Measurements from ENCODE around the gene MINDY3. TPM values are rescaled to one million over a fixed set of nuclear protein-coding genes. Genes with fewer than 3 reads are reported as not detected.

Gene MINDY3
- total RNA-seq, 1 donor from 2014 or later, result 15.5 TPM

- no peak for DNase-seq (ENCODE audit: low read depth)
- no peak overlapping the region for H3K4me3 ChIP-seq (ENCODE audit: low read depth, low read length)
- TF ChIP-seq CTCF (conservative IDR thresholded peaks at IDR 0.05; ENCODE audit: low read depth, low read length), result no peak
These were observed 50.9 kb downstream of the MINDY3 start for GRCh38 chr10:15809450-15809849.

- no peak for DNase-seq (ENCODE audit: low read depth)
- H3K4me3 ChIP-seq (ENCODE audit: low read depth, low read length), result no peak overlapping the region
- TF ChIP-seq CTCF (conservative IDR thresholded peaks at IDR 0.05; ENCODE audit: low read depth, low read length), result no peak
These were observed 52.0 kb downstream of the MINDY3 start for GRCh38 chr10:15808204-15808797.

GRCh38 chr10:15805395-15806058, 54.8 kb downstream of the MINDY3 start:
- H3K4me3 ChIP-seq (ENCODE audit: low read depth, low read length), result no peak overlapping the region
- no peak for DNase-seq (ENCODE audit: low read depth)
- no peak for TF ChIP-seq CTCF (conservative IDR thresholded peaks at IDR 0.05; ENCODE audit: low read depth, low read length)

- no peak for TF ChIP-seq CTCF (conservative IDR thresholded peaks at IDR 0.05; ENCODE audit: low read depth, low read length)
- DNase-seq (ENCODE audit: low read depth), result no peak
- no peak overlapping the region for H3K4me3 ChIP-seq (ENCODE audit: low read depth, low read length)
These were observed 56.2 kb downstream of the MINDY3 start for GRCh38 chr10:15804109-15804508.

GRCh38 chr10:15802375-15802949, 57.8 kb downstream of the MINDY3 start:
- no peak overlapping the region for H3K4me3 ChIP-seq (ENCODE audit: low read depth, low read length)
- TF ChIP-seq CTCF (conservative IDR thresholded peaks at IDR 0.05; ENCODE audit: low read depth, low read length), result no peak
- DNase-seq (ENCODE audit: low read depth), result no peak

GRCh38 chr10:15801641-15802040, 58.7 kb downstream of the MINDY3 start:
- H3K4me3 ChIP-seq (ENCODE audit: low read depth, low read length), result no peak overlapping the region

More at GRCh38 chr10:15801641-15802040, 58.7 kb downstream of the MINDY3 start:
- TF ChIP-seq CTCF (conservative IDR thresholded peaks at IDR 0.05; ENCODE audit: low read depth, low read length), result no peak
- DNase-seq (ENCODE audit: low read depth), result no peak

Measured in epithelial cell of proximal tubule (primary cell).